HepG2 (cell line): ENCODE measurements around the gene SUN5. TPM values are rescaled to one million over a fixed set of nuclear protein-coding genes. Genes with fewer than 3 reads are reported as not detected.

ENCODE experiments used
- HMG20A ChIP-seq: IDR thresholded peaks from 2 replicates; pipeline ENCODE4 v1.6.1; 2016; ENCODE audit warnings: borderline replicate concordance
- NCOA1 ChIP-seq: sonication (generic); formaldehyde crosslinking; IDR thresholded peaks from 2 replicates; pipeline ENCODE4 v1.9.0; 2021; ENCODE audit warnings: missing genetic modification reagents
- SOX13 ChIP-seq, 3 experiments: fragments of 450-650 bp in 1 of 3; sonication (generic) in 1 of 3; formaldehyde crosslinking in 1 of 3; IDR thresholded peaks in 2 of 3; conservative IDR thresholded peaks in 1 of 3; 2 replicates each; pipeline versions ENCODE4 v1.5.0 to v1.6.1; 2016 to 2020; ENCODE audit warnings: antibody characterized with exemption in 1 of 3, mild to moderate bottlenecking in 1 of 3, missing compliant biosample characterization in 1 of 3, missing genetic modification reagents in 1 of 3, moderate library complexity in 1 of 3
- WIZ ChIP-seq: sonication (generic); formaldehyde crosslinking; IDR thresholded peaks from 2 replicates; pipeline ENCODE4 v1.5.1; 2020; ENCODE audit warnings: mild to moderate bottlenecking, missing genetic modification reagents
- ZBTB8A ChIP-seq: sonication (generic); formaldehyde crosslinking; IDR thresholded peaks from 2 replicates; pipeline ENCODE4 v1.4.0; 2020; ENCODE audit warnings: mild to moderate bottlenecking, low read depth, missing genetic modification reagents, borderline replicate concordance
- ZKSCAN5 ChIP-seq: sonication (generic); formaldehyde crosslinking; IDR thresholded peaks from 2 replicates; pipeline ENCODE4 v1.5.1; 2020; ENCODE audit warnings: mild to moderate bottlenecking, missing genetic modification reagents
- ZMAT3 ChIP-seq: sonication (generic); formaldehyde crosslinking; conservative IDR thresholded peaks from 2 replicates; pipeline ENCODE4 v1.7.0; 2021; ENCODE audit warnings: missing genetic modification reagents
- ZNF121 ChIP-seq: sonication (generic); formaldehyde crosslinking; IDR thresholded peaks from 2 replicates; pipeline ENCODE4 v1.5.0; 2020; ENCODE audit warnings: mild to moderate bottlenecking, missing genetic modification reagents
- ZNF17 ChIP-seq: sonication (generic); formaldehyde crosslinking; IDR thresholded peaks from 2 replicates; pipeline ENCODE4 v1.5.0; 2020; ENCODE audit warnings: mild to moderate bottlenecking, missing genetic modification reagents
- ZNF232 ChIP-seq: sonication (generic); formaldehyde crosslinking; IDR thresholded peaks from 2 replicates; pipeline ENCODE4 v1.4.0; 2020; ENCODE audit warnings: missing genetic modification reagents, borderline replicate concordance
- ZNF282 ChIP-seq: fragments of 450-650 bp; IDR thresholded peaks from 2 replicates; pipeline ENCODE4 v1.6.1; 2018; ENCODE audit not compliant: partially characterized antibody
- ZNF329 ChIP-seq: sonication (generic); formaldehyde crosslinking; IDR thresholded peaks from 2 replicates; pipeline ENCODE4 v1.9.0; 2021; ENCODE audit warnings: low read depth, mild to moderate bottlenecking, missing genetic modification reagents
- ZNF451 ChIP-seq: sonication (generic); formaldehyde crosslinking; IDR thresholded peaks from 2 replicates; pipeline ENCODE4 v1.5.0; 2020; ENCODE audit warnings: mild to moderate bottlenecking, missing genetic modification reagents
- ZNF547 ChIP-seq: sonication (generic); formaldehyde crosslinking; IDR thresholded peaks from 2 replicates; pipeline ENCODE4 v1.5.1; 2020; ENCODE audit warnings: mild to moderate bottlenecking, missing genetic modification reagents
- ZNF703 ChIP-seq: sonication (generic); formaldehyde crosslinking; IDR thresholded peaks from 2 replicates; pipeline ENCODE4 v1.5.1; 2020; ENCODE audit warnings: missing genetic modification reagents, mild to moderate bottlenecking, moderate library complexity, borderline replicate concordance
- polyA plus RNA-seq, 8 experiments: library from polyadenylated mRNA; depleted of rRNA in 3 of 8; stranded (reverse) in 7 of 8; unstranded in 1 of 8; fragments of >200 nt; fragmentation: Illumina TruSeq in 4 of 8; extraction: Trizol in 4 of 8; gene quantifications; 2 replicates each; pipeline versions ENCODE4 v1.2.1 to v1.2.3, GENCODE V29; 2011 to 2016; ENCODE audit warnings: low read depth in 4 of 8, missing spikeins in 1 of 8, mixed read lengths in 1 of 8; ENCODE audit not compliant: insufficient read depth in 1 of 8
- total RNA-seq, 5 experiments: library from RNA; depleted of rRNA; stranded (reverse); fragments of >200 nt; fragmentation: Illumina TruSeq; extraction: Trizol; gene quantifications; 2 replicates each; pipeline ENCODE4 v1.2.3, GENCODE V29; 2016; ENCODE audit warnings: low read depth in 1 of 5
- TF ChIP-seq, protein P1 (sequence below): sonication (generic); formaldehyde crosslinking; IDR thresholded peaks from 2 replicates; pipeline ENCODE4 v1.5.1; 2020; ENCODE audit warnings: mild to moderate bottlenecking, missing genetic modification reagents, moderate library complexity
- TF ChIP-seq, protein P2 (sequence below), 2 experiments: fragments of 450-650 bp in 1 of 2; sonication (generic) in 1 of 2; formaldehyde crosslinking in 1 of 2; IDR thresholded peaks; 2 replicates each; pipeline versions ENCODE4 v1.6.1 to v1.8.0; 2016 to 2022; ENCODE audit warnings: antibody characterized with exemption in 1 of 2, mild to moderate bottlenecking in 1 of 2, missing genetic modification reagents in 1 of 2
- TF ChIP-seq, protein P3 (sequence below): sonication (generic); formaldehyde crosslinking; IDR thresholded peaks from 2 replicates; pipeline ENCODE4 v1.4.0; 2020; ENCODE audit warnings: mild to moderate bottlenecking, missing genetic modification reagents

SUN5 gene
- total and polyA plus RNA-seq, 2 of the 13 experiments (the other 11 are each of a cell fraction or from before 2014, with no cell fraction given) = not detected

DNA sequence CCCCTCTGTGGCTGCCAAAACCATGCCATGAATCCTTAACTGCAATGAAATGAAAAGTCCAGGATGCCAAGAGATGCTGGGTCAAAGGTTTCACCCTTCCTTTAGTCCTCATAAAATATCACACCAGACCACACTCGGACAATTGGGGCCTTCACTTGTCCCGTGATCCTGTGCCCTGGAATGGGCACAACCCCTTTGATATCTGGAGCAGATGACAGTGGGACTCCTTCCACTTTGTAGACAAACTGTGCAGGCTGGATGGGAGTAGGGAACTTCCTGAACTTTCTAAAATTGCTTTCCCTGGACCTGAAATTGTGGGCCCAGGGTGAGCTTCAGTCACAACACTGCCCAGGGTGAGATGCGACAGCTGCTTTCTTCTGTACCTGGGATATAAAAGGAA lies 17.6 kb upstream of the SUN5 start (continued):
- no peak for TF ChIP-seq NCOA1 (CRISPR knock-in tag)
- TF ChIP-seq ZNF703 (CRISPR knock-in tag) = no peak
- TF ChIP-seq ZNF282 = no peak
- TF ChIP-seq, protein P1, sequence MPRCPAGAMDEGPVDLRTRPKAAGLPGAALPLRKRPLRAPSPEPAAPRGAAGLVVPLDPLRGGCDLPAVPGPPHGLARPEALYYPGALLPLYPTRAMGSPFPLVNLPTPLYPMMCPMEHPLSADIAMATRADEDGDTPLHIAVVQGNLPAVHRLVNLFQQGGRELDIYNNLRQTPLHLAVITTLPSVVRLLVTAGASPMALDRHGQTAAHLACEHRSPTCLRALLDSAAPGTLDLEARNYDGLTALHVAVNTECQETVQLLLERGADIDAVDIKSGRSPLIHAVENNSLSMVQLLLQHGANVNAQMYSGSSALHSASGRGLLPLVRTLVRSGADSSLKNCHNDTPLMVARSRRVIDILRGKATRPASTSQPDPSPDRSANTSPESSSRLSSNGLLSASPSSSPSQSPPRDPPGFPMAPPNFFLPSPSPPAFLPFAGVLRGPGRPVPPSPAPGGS = 0 out of 2 replicates have a peak, but pooled peaks have one; percentile 41
- no peak for TF ChIP-seq ZBTB8A (CRISPR knock-in tag)
- TF ChIP-seq, protein P2, sequence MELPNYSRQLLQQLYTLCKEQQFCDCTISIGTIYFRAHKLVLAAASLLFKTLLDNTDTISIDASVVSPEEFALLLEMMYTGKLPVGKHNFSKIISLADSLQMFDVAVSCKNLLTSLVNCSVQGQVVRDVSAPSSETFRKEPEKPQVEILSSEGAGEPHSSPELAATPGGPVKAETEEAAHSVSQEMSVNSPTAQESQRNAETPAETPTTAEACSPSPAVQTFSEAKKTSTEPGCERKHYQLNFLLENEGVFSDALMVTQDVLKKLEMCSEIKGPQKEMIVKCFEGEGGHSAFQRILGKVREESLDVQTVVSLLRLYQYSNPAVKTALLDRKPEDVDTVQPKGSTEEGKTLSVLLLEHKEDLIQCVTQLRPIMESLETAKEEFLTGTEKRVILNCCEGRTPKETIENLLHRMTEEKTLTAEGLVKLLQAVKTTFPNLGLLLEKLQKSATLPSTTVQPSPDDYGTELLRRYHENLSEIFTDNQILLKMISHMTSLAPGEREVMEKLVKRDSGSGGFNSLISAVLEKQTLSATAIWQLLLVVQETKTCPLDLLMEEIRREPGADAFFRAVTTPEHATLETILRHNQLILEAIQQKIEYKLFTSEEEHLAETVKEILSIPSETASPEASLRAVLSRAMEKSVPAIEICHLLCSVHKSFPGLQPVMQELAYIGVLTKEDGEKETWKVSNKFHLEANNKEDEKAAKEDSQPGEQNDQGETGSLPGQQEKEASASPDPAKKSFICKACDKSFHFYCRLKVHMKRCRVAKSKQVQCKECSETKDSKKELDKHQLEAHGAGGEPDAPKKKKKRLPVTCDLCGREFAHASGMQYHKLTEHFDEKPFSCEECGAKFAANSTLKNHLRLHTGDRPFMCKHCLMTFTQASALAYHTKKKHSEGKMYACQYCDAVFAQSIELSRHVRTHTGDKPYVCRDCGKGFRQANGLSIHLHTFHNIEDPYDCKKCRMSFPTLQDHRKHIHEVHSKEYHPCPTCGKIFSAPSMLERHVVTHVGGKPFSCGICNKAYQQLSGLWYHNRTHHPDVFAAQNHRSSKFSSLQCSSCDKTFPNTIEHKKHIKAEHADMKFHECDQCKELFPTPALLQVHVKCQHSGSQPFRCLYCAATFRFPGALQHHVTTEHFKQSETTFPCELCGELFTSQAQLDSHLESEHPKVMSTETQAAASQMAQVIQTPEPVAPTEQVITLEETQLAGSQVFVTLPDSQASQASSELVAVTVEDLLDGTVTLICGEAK (IDR thresholded peaks at IDR 0.05) = no peak
- TF ChIP-seq, protein P2 (CRISPR knock-in tag; IDR thresholded peaks at IDR 0.05) = no peak
- TF ChIP-seq ZKSCAN5 (CRISPR knock-in tag) = no peak
- TF ChIP-seq ZNF451 = no peak
- no peak for TF ChIP-seq HMG20A (CRISPR knock-in tag)
- TF ChIP-seq ZNF232 (CRISPR knock-in tag) = no peak
- TF ChIP-seq ZMAT3 (CRISPR knock-in tag) = no peak
- 0 out of 2 replicates have a peak, but pooled peaks have one; percentile 59 for TF ChIP-seq ZNF547 (CRISPR knock-in tag)
- 0 out of 2 replicates have a peak, but pooled peaks have one; percentile 31 for TF ChIP-seq ZNF329 (CRISPR knock-in tag)
- no peak for TF ChIP-seq WIZ
- no peak for TF ChIP-seq SOX13 (IDR thresholded peaks at IDR 0.05)
- no peak for TF ChIP-seq SOX13 (CRISPR knock-in tag; conservative IDR thresholded peaks at IDR 0.05 in 1 of 2, IDR thresholded peaks at IDR 0.05 in 1 of 2)
- TF ChIP-seq, protein P3, sequence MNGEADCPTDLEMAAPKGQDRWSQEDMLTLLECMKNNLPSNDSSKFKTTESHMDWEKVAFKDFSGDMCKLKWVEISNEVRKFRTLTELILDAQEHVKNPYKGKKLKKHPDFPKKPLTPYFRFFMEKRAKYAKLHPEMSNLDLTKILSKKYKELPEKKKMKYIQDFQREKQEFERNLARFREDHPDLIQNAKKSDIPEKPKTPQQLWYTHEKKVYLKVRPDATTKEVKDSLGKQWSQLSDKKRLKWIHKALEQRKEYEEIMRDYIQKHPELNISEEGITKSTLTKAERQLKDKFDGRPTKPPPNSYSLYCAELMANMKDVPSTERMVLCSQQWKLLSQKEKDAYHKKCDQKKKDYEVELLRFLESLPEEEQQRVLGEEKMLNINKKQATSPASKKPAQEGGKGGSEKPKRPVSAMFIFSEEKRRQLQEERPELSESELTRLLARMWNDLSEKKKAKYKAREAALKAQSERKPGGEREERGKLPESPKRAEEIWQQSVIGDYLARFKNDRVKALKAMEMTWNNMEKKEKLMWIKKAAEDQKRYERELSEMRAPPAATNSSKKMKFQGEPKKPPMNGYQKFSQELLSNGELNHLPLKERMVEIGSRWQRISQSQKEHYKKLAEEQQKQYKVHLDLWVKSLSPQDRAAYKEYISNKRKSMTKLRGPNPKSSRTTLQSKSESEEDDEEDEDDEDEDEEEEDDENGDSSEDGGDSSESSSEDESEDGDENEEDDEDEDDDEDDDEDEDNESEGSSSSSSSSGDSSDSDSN (CRISPR knock-in tag) = no peak
- no peak for TF ChIP-seq ZNF17
- no peak for TF ChIP-seq ZNF121 (CRISPR knock-in tag)
